ENCODE data around the gene CAMK1D.

DNA sequence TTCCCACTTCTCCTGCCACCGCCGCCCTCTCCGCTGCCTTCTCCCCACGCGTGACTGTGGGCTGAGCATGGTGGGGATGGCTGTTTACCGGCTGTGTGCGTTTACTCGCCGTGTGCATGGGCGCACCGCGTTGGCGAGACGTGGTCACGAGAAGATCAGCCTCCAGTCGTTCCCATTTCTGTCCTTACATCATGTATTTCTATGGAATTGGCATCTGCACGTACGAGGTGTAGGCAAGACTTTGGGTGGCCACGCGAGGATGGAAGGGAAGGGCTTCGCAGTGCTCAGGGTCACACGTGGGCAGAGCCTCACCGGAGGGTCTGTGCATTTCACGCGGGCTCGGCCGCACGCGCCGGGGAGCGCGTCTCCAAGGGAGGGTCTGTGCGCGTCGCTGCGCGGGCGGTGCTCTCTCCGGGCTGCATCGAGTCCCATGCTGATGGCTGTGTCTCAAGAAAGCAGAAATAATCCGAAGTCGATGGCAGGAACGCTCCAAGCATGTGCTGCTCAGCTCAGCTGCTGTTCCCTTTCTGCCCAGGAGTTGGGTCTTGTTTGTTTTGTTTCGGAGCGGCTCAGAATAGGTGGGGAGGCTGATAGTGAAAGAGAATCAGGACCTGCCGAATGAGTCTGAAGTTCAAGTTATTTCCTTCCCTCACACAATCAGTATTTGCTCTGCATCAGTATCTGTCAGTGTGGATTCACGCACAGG lies 973 bp downstream of the CAMK1D start:
- TF ChIP-seq, protein P1, sequence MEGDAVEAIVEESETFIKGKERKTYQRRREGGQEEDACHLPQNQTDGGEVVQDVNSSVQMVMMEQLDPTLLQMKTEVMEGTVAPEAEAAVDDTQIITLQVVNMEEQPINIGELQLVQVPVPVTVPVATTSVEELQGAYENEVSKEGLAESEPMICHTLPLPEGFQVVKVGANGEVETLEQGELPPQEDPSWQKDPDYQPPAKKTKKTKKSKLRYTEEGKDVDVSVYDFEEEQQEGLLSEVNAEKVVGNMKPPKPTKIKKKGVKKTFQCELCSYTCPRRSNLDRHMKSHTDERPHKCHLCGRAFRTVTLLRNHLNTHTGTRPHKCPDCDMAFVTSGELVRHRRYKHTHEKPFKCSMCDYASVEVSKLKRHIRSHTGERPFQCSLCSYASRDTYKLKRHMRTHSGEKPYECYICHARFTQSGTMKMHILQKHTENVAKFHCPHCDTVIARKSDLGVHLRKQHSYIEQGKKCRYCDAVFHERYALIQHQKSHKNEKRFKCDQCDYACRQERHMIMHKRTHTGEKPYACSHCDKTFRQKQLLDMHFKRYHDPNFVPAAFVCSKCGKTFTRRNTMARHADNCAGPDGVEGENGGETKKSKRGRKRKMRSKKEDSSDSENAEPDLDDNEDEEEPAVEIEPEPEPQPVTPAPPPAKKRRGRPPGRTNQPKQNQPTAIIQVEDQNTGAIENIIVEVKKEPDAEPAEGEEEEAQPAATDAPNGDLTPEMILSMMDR (IDR thresholded peaks at IDR 0.05) = no peak
- TF ChIP-seq POLR2A (IDR thresholded peaks at IDR 0.05) (no peak), POLR2AphosphoS5 (IDR thresholded peaks at IDR 0.05) (peak; percentile 8)
